NCI-H128 (cell line): ENCODE results near the gene PRRT1.
"Not testable (repeated sequence)": the region's sequence is repeated elsewhere in the genome, so short reads cannot be mapped to it uniquely, and the experiment has no call there.

Experiments
- DNase-seq: peaks from one replicate; lab custom pipeline; 2025; ENCODE audit not compliant: unreplicated experiment; lab: John Stamatoyannopoulos, UW

Gene PRRT1

DNA sequence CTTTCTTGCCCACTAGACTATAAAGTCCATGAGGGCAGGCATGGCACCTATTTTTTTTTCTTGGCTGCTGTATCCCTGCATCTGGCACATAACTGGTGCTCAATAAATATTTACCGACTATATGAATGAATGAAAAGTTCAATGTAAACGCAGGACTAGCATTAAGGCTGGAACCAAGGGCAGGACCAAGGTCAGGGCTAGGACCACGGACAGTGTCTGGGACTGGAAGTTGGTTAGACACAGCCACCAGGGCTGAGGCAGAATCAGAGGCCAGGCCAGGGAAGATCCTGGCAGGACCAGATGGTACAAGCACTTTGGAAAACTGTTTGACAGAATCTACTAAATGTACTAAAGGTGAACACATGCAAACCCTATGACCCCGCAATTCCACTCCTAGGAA, 46.3 kb downstream of the PRRT1 start:
- DNase-seq, result no peak

GRCh38 chr6:32102255-32102654, 49.5 kb downstream of the PRRT1 start:
- no peak for DNase-seq

DNA sequence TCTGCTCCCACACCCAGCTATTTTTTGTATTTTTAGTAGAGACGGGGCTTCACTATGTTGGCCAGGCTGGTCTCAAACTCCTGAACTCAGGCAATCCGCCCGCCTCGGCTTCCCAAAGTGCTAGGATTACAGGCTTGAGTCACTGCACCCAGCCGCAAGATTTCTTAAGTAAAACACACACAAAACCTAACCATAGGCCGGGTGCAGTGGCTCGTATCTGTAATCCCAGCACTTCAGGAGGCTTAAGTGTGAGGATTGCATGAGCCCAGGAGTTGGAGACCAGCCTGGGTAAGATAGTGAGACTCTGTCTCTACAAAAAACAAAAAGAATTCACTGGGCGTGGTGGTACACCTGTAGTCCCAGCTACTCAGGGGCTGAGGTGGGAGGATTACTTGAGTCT, 51.5 kb downstream of the PRRT1 start:
- not testable (repeated sequence) for DNase-seq
